ENCODE results near the gene ZNF282.
"Not testable (repeated sequence)": the region's sequence is repeated elsewhere in the genome, so short reads cannot be mapped to it uniquely, and the experiment has no call there.

ZNF282 gene

DNA sequence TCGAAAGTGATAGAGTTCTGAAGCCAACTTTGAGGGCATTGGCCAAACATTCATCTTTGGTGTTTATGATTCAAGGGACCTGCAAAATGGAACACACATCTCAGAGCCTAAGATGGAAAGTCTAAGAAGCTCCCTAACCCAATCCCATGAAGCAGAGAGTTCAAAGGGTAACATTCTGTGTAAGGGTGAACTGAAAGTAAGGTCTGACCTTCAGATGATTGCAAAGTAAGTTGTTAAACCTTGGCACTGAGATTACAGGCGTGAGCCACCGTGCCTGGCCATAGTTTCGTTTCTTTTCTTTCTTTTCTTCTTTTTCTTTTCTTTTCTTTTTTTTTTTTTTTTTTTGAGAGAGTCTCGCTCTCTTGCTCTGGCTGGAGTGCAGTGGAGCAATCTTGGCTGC is 46.4 kb downstream of the ZNF282 start:
- H3K4me1 ChIP-seq = peaks cover 0 to 20% (median 16%) of the 10 kb centered on the region in 4 donors
- DNase-seq = no peak
- no peak overlapping the region for H3K4me3 ChIP-seq
- H3K36me3 ChIP-seq = no peaks in the 10 kb centered on the region
- no peak overlapping the region for H3K27ac ChIP-seq
- no peaks in the 10 kb centered on the region for H3K27me3 ChIP-seq
- H3K9me3 ChIP-seq = no peaks in the 10 kb centered on the region
- intact Hi-C loops (cut with DNase I; ENCODE audit: low total_unique reads) = loop anchor here (5.0 kb wide), 1 partner anchor 236 kb away; no protein-coding TSS in a partner anchor
- TF ChIP-seq, protein P1, sequence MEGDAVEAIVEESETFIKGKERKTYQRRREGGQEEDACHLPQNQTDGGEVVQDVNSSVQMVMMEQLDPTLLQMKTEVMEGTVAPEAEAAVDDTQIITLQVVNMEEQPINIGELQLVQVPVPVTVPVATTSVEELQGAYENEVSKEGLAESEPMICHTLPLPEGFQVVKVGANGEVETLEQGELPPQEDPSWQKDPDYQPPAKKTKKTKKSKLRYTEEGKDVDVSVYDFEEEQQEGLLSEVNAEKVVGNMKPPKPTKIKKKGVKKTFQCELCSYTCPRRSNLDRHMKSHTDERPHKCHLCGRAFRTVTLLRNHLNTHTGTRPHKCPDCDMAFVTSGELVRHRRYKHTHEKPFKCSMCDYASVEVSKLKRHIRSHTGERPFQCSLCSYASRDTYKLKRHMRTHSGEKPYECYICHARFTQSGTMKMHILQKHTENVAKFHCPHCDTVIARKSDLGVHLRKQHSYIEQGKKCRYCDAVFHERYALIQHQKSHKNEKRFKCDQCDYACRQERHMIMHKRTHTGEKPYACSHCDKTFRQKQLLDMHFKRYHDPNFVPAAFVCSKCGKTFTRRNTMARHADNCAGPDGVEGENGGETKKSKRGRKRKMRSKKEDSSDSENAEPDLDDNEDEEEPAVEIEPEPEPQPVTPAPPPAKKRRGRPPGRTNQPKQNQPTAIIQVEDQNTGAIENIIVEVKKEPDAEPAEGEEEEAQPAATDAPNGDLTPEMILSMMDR (IDR thresholded peaks at IDR 0.05) = no peak

DNA sequence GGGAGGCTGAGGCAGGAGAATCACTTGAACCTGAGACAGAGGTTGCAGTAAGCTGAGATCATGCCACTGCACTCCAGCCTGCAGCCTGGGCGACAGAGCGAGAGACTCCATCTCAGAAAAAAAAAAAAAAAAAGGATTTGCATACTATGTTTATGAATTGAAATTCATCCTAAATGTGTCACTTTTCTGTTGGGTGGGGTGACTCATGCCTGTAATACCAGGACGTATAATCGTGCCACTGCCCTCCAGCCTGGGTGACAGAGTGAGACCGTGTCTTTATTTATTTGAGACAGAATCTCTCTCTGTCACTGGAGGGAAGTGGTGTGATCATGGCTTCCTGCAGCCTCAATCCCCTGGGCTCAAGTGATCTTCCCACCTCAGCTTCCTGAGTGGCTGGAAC is 49.9 kb downstream of the ZNF282 start:
- Histone ChIP-seq H3K27me3 (no peaks in the 10 kb centered on the region), H3K36me3 (peaks cover 0 to 3% (median 0%) of the 10 kb centered on the region in 3 donors), H3K4me3 (no peak overlapping the region), H3K9me3 (no peaks in the 10 kb centered on the region), H3K4me1 (peaks cover 0 to 11% (median 10%) of the 10 kb centered on the region in 4 donors), H3K27ac (no peak overlapping the region)
- no peak for DNase-seq
- TF ChIP-seq, protein P1 (IDR thresholded peaks at IDR 0.05) = no peak
- intact Hi-C loops (cut with DNase I; ENCODE audit: low total_unique reads) = no loop called here

DNA sequence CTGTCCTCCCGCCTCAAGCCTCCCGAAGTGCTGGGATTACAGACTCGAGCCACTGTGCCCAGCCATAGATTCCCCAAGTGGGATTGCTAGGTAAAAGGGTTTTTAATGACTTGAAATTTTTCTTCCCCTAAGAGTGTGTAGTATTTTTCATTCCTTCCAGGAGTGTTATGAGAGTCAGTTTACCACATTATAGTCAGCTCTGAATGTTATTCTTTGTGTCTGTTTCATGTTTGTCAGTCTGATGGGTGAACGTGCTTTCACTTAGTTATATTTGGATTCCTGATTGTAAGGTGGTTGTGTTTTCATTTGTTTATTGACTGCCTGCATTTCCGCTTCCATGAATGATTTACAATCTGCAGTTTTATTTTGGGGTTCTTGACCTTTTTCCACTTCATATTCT is 50.4 kb downstream of the ZNF282 start:
- no peaks in the 10 kb centered on the region for H3K9me3 ChIP-seq
- H3K36me3 ChIP-seq = peaks cover 0 to 8% (median 3%) of the 10 kb centered on the region in 3 donors
- no peak overlapping the region for H3K27ac ChIP-seq
- H3K4me1 ChIP-seq = peaks cover 0 to 6% (median 5%) of the 10 kb centered on the region in 4 donors
- DNase-seq = no peak
- TF ChIP-seq, protein P1 (IDR thresholded peaks at IDR 0.05) = no peak
- intact Hi-C loops (cut with DNase I; ENCODE audit: low total_unique reads) = no loop called here
- no peak overlapping the region for H3K4me3 ChIP-seq
- H3K27me3 ChIP-seq = no peaks in the 10 kb centered on the region

DNA sequence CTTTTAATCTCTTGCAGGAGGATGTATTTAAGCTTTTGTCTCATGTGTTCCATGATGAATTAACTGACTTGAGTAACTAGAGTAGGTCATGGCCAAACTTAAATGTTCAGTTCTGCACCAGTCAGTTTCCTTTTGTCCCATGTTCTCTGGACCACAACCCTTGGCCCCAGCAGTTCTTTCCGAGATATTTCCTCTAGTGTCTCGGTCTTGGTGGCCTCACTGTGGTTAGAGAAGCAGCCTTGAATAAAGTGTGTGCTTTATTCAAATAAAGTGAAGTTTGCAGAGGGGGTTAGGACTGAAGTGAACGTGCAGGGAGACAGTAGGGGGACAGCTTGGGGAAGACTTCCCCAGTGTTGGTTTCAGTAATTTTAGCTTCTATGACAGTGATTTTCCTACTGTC is 53.4 kb downstream of the ZNF282 start:
- Histone ChIP-seq H3K9me3 (no peaks in the 10 kb centered on the region), H3K36me3 (peaks cover 25 to 37% (median 34%) of the 10 kb centered on the region in 3 donors), H3K4me1 (no peaks in the 10 kb centered on the region), H3K27me3 (no peaks in the 10 kb centered on the region), H3K27ac (no peak overlapping the region), H3K4me3 (no peak overlapping the region)
- intact Hi-C loops (cut with DNase I; ENCODE audit: low total_unique reads) = no loop called here
- TF ChIP-seq, protein P1 (IDR thresholded peaks at IDR 0.05) = no peak
- no peak for DNase-seq

DNA sequence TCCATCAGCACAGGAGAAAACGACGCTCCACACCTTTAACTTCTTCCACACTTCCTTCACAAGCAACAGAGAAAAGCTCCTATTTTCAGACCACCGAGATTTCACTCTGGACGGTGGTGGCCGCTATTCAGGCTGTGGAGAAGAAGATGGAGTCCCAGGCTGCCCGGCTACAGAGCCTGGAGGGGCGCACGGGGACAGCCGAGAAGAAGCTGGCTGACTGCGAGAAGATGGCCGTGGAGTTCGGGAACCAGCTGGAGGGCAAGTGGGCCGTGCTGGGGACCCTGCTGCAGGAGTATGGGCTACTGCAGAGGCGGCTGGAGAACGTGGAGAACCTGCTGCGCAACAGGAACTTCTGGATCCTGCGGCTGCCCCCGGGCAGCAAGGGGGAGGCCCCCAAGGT is 54.8 kb downstream of the ZNF282 start:
- DNase-seq; H3K4me3 ChIP-seq; H3K9me3 ChIP-seq; H3K27ac ChIP-seq; intact Hi-C loops (cut with DNase I; ENCODE audit: low total_unique reads); H3K4me1 ChIP-seq; H3K27me3 ChIP-seq: not testable (repeated sequence)
- H3K36me3 ChIP-seq = peaks cover 39 to 51% (median 47%) of the 10 kb centered on the region in 3 donors

DNA sequence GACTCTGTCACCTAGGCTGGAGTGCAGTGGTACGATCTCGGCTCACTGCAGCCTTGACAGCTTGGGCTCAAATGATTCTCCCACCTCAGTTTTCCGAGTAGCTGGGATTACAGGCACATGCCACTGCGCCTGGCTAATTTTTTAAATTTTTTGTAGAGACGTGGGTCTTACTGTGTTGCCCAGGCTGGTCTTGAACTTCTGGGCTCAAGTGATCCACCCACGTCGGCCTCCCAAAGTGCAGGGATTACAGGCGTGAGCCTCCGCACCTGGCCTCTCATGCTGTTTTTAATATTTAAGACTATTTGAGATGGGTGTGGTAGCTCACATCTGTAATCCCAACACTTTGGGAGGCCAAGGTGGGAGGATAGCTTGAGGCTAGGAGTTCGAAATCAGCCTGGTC is 56.2 kb downstream of the ZNF282 start:
- H3K4me1 ChIP-seq; DNase-seq; H3K4me3 ChIP-seq; H3K9me3 ChIP-seq; intact Hi-C loops (cut with DNase I; ENCODE audit: low total_unique reads); H3K27ac ChIP-seq; H3K27me3 ChIP-seq: not testable (repeated sequence)
- H3K36me3 ChIP-seq = peaks cover 40 to 64% (median 49%) of the 10 kb centered on the region in 3 donors

DNA sequence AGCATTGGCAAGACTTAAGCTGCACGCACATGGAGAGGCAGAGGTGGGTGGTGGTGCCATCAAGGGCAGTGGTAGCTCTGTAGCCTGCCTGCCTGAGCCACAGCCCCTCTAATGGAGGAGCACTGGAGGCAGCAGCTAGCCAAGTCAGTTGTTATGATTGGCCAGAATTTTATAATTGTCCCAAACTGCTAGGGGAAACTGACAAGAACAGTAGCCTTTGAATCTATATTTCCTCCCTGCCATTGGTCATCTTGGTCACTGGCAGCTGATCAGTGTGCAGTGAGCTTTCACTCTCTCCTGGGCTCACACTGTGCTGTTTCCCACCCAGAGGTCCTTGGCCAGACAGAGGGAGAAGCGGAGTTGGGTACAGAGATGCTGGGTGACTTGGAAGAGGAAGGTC is 57.0 kb downstream of the ZNF282 start:
- intact Hi-C loops (cut with DNase I; ENCODE audit: low total_unique reads) = no loop called here
- H3K27me3 ChIP-seq = no peaks in the 10 kb centered on the region
- TF ChIP-seq, protein P1 (IDR thresholded peaks at IDR 0.05) = no peak
- H3K27ac ChIP-seq = no peak overlapping the region
- H3K36me3 ChIP-seq = peaks cover 40 to 71% (median 49%) of the 10 kb centered on the region in 3 donors
- no peaks in the 10 kb centered on the region for H3K4me1 ChIP-seq
- H3K4me3 ChIP-seq = no peak overlapping the region
- no peaks in the 10 kb centered on the region for H3K9me3 ChIP-seq
- no peak for DNase-seq

Data from tibial artery (tissue), 4 donors.